ENCODE data around the gene RHOXF2B.
"Not testable (repeated sequence)": the region's sequence is repeated elsewhere in the genome, so short reads cannot be mapped to it uniquely, and the experiment has no call there.

The RHOXF2B gene

GRCh38 chrX:120077590-120077989 lies at the start of gene RHOXF2B:
Gene RHOXF2B (minus strand): TSS chrX:120077690. CDS start chrX:120077552, 138 bp downstream.
- POLR2A ChIA-PET = not testable (repeated sequence)

DNA sequence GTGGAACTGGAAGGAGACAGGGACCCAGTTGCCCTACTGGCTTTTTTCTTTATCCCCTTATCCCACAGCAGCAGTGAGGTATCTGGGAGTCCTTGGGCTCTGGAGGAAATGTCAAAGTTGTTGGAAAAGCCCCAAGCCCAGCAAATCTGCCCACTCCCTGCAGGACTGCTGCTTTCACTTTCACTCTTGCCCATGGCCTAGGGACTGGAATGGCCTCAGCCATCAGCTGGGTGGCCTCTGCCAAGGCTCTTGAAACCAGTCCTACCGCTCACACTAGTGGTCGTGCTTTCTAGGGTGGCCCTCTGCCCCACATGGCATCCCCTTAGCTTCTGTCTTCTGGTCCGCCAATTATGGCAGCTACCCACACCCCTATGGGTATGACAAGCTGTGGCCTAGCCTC lies 48.0 kb upstream of the RHOXF2B start:
- no peak for DNase-seq (ENCODE audit: extremely low spot score)
- CTCF ChIA-PET = interaction anchor here (1.2 kb wide), 1 partner anchor 10 kb away, joined by 3 read pairs; no protein-coding TSS in a partner anchor
- TF ChIP-seq CTCF (IDR thresholded peaks at IDR 0.05; ENCODE audit: control extremely low read depth, extremely low read depth, low read depth, missing control alignments) = no peak
- POLR2A ChIA-PET = no interaction called here

More at GRCh38 chrX:120077590-120077989, at the start of gene RHOXF2B:
- DNase-seq (ENCODE audit: extremely low spot score); CTCF ChIA-PET: not testable (repeated sequence)

DNA sequence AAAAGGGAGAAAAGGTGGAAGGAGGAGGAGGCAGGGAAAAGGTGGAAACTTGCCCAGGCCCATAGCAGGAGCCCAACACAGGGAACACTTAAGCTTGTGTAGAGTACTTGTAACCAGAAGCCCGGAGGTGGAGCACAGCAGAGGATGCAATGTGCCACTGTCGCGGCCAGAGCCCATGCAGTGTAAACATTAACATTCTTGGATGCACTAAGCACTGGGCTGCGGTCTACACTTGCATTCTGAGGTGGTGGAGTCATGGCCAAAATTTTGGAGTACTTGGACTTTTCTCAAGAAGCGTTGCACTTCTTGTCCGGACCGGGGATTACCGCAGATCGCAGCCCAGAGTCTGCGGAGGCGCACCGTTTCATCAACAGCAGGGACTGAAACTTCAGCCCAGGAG lies 42.7 kb upstream of the RHOXF2B start:
- no peak for DNase-seq (ENCODE audit: extremely low spot score)
- CTCF ChIA-PET = no interaction called here
- TF ChIP-seq CTCF (IDR thresholded peaks at IDR 0.05; ENCODE audit: control extremely low read depth, extremely low read depth, low read depth, missing control alignments) = no peak
- POLR2A ChIA-PET = no interaction called here

DNA sequence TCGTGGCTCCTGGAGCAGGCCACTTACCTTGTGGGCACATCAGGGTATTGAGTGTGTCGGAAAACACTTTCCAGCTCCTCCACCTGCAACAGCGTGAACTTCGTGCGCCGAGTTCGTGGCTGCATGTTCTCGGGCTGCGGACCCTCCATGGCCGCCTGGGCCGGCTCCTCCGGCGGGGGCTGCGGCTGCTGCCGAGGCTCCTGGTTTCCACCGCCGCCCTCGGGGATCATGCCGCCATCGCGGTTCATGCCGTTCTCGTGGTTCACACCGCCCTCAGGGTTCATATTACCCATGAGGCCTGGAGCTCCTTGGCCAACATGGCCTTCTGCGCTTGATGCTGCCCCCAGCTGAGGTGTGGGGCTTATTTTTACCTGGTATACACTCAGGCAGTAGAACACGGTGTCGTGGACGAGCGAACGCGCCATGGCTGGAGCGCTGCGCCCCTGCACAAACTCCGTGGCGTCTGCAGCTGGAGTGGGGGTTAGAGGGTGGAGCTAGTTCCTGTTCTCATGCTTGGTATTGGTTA lies 38.0 kb upstream of the RHOXF2B start, which contains the start of gene RHOXF1:
Gene RHOXF1 (minus strand): TSS at position 476 of the 526 bp plus-strand sequence. CDS start 51 bp downstream, at position 425.
- no peak for TF ChIP-seq CTCF (IDR thresholded peaks at IDR 0.05; ENCODE audit: control extremely low read depth, extremely low read depth, low read depth, missing control alignments)
- POLR2A ChIA-PET = no interaction called here
- CTCF ChIA-PET = no interaction called here
- no peak for DNase-seq (ENCODE audit: extremely low spot score)

- no peak for TF ChIP-seq CTCF (IDR thresholded peaks at IDR 0.05; ENCODE audit: control extremely low read depth, extremely low read depth, low read depth, missing control alignments)
- DNase-seq (ENCODE audit: extremely low spot score) = no peak
- ChIA-PET CTCF (no interaction called here), POLR2A (no interaction called here)
Measured at GRCh38 chrX:120111611-120112010, 34.1 kb upstream of the RHOXF2B start.

- no peak for TF ChIP-seq CTCF (IDR thresholded peaks at IDR 0.05; ENCODE audit: control extremely low read depth, extremely low read depth, low read depth, missing control alignments)
- POLR2A ChIA-PET = no interaction called here
- no peak for DNase-seq (ENCODE audit: extremely low spot score)
- CTCF ChIA-PET = no interaction called here
Measured at GRCh38 chrX:120109378-120109777, 31.9 kb upstream of the RHOXF2B start.

DNA sequence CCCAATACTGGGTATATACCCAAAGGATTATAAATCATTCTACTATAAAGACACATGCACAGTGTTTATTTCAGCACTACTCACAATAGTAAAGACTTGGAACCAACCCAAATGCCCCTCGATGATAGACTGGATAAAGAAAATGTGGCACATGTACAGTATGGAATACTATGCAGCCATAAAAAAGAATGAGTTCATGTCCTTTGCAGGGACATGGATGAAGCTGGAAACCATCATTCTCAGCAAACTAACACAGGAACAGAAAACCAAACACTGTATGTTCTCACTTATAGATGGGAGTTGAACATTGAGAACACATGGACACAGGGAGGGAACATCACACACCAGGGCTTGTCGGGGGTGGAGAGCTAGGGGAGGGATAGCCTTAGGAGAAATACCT lies 27.2 kb upstream of the RHOXF2B start:
- POLR2A ChIA-PET; DNase-seq (ENCODE audit: extremely low spot score); CTCF ChIA-PET: not testable (repeated sequence)

GRCh38 chrX:120101057-120101456 lies 23.6 kb upstream of the RHOXF2B start:
- CTCF ChIA-PET, POLR2A ChIA-PET: not testable (repeated sequence)

More at GRCh38 chrX:120101057-120101456, 23.6 kb upstream of the RHOXF2B start:
- DNase-seq (ENCODE audit: extremely low spot score) = not testable (repeated sequence)
